Measurements from ENCODE around the gene PPP4R3A.

- TF ChIP-seq BHLHE40 (IDR thresholded peaks at IDR 0.05; ENCODE audit: borderline replicate concordance) (no peak), LEF1 (IDR thresholded peaks at IDR 0.05; ENCODE audit: borderline replicate concordance) (no peak), ZNF384 (IDR thresholded peaks at IDR 0.05) (no peak), FOXK2 (IDR thresholded peaks at IDR 0.05) (no peak), SP1 (IDR thresholded peaks at IDR 0.05) (no peak), ARNT (IDR thresholded peaks at IDR 0.05) (no peak), ELF4 (IDR thresholded peaks at IDR 0.05) (no peak), FOXM1 (IDR thresholded peaks at IDR 0.05; ENCODE audit: borderline replicate concordance) (no peak), SUZ12 (IDR thresholded peaks at IDR 0.05) (no peak), TARDBP (IDR thresholded peaks at IDR 0.05) (no peak)
Observed at GRCh38 chr14:91520138-91520537, 10.0 kb upstream of the PPP4R3A start.
